DMS114 treated with DMSO at 0.1 percent for 48 hours (cell line): ENCODE results near the gene PANX1.

Experiments
- DNase-seq: peaks from one replicate; lab custom pipeline; 2025; ENCODE audit not compliant: unreplicated experiment; lab: John Stamatoyannopoulos, UW

The PANX1 gene

DNA sequence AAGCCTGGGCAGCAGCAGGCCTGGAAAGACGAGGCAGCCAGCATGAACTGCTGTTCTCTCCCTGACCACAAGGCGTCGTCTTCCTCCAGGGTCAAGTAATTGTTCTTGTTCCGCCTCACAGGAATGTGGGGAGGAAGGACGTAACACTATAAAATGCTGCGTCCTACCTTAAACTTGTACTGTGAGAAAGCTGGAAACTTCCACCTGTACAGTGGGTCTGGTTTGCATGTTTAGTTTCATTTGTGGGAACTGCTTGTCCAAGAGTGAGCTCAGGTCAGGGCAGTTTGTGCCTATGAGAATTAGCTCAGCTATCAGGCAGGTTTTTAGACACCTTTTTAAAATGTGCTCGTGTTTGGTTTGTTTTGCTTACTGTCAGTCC lies 55.2 kb downstream of the PANX1 start:
- peak; percentile 1 for DNase-seq

- no peak for DNase-seq
Measured at GRCh38 chr11:94184362-94184761, 55.7 kb downstream of the PANX1 start.

DNA sequence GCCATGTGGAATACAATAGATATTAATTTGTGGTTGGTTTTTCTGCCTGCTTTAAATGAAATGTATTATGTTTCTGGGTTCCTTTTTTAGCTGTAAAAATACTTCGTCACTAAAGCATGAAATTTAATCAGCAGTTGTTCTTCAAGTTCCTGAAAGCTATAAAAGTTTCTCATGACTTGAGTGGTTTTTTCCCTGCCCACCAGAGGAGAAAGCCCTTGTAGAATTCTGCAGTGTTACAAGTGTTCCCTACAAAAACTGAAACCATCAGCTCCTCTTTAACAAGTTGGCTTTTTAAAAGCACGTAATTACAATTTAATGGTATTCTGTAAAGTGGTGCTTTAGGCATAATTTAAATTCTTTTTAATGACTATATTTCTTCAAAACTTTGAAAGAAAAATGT lies 56.2 kb downstream of the PANX1 start:
- no peak for DNase-seq

DNA sequence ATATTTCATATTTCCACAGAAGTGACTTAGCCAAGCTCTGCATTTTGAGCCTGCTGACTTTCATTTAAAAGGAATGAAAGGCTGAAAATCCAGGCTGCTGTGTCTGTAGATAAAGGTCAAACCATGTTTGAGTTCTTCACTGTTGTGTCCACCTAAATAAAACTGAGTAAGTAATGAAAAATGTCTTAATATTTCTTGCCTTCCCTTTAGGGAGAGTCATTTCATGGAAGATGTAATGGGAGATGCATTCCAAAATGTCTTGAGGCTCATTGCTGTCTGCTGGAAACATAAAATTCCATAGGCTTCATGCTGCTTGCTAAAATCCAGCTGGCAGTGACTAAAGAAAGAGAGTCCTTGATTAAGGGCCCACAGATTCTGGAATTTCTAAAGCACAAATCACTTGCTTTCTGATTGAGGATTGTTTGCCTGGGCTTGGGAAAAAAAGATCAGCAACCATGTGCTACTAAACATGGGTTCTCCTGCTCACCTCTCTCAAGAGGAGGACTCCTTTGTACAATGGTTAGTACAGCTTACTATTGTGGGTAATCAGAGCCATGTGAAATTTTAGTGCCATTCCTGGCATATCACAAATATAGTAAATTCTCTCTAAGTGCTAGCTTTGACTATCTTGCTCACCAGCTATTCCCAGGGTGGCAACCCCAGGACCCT lies 56.9 kb downstream of the PANX1 start:
- DNase-seq = no peak

DNA sequence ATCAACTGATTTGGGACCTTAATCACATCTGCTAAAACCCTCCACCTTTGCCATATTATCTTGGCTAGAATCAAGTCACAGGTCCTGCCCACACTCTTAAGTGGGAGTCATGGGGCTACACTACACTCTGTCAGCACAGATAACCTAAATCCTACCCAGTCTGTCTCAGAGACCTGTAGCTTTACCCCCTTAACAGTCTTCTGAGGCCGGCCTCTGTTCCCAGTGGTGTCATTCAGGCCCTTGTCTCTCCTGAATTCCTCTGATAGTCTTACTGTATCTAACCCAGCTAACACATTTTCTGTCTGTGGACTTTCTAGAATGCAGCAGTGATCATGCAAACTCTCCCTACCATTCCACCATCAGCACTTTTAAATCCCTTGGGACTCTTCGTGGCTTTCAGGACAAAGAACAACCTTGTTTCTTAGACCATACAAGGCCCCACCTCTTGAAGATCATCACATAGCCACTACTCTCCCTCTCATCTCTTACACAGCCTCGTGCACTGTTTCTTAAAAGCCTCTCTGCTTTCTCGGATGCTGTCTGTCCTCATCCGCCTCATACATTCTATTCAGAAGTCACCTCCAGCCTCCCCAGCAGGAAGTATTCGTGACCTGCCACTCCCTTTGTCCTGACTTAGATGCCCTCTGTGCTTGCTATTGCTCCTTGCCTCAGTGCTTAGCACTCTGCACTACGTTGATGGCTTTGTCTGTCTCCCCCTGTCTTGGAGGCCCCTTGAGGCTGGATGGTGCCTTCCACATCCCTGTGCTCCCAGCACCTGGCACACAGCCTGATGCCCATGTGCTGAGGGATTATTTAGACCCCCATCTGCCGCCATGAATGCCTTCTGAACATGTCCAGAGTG lies 57.9 kb downstream of the PANX1 start:
- no peak for DNase-seq

- DNase-seq = no peak
Measured at GRCh38 chr11:94193288-94193687, 64.6 kb downstream of the PANX1 start.

DNA sequence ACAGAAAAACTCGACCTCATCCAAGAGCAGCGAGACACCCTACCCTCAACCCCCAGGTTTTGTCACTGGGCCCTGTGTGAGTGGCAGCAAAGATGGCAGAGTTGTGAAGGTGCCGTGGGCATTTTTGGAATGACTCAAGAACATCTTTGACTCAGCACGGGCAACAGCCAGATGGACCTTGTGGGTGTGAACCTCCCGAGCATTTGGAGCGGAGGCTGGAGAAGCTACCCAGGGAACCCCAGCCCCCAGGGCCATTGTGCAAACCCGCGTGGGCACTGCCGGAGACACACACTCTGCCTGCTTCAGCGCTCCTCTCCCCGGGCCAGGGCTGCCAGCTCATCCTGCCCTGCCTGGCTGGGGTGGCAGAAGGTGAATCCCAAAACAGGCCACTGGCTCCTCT lies 66.1 kb downstream of the PANX1 start:
- no peak for DNase-seq

DNA sequence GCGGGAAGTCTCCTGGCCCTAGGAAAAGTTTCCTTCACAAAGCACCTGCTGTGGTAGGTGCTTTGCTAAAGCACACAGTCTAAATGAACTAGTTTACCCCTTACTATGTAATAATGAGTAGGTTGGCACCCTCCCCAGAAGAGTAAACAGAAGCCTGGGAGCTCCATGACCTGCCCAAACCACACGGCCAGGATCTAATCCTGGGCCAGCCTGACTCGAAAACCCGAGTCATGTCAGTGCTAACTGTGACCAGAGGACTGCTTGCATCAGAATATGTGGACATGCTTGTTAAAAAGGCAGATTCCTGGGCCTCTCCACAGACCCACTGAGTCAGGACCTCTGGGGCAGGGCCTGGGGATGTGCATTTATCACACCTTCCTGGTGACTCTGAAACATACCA lies 67.7 kb downstream of the PANX1 start:
- no peak for DNase-seq

GRCh38 chr11:94198718-94199117 lies 70.1 kb downstream of the PANX1 start:
- no peak for DNase-seq

DNA sequence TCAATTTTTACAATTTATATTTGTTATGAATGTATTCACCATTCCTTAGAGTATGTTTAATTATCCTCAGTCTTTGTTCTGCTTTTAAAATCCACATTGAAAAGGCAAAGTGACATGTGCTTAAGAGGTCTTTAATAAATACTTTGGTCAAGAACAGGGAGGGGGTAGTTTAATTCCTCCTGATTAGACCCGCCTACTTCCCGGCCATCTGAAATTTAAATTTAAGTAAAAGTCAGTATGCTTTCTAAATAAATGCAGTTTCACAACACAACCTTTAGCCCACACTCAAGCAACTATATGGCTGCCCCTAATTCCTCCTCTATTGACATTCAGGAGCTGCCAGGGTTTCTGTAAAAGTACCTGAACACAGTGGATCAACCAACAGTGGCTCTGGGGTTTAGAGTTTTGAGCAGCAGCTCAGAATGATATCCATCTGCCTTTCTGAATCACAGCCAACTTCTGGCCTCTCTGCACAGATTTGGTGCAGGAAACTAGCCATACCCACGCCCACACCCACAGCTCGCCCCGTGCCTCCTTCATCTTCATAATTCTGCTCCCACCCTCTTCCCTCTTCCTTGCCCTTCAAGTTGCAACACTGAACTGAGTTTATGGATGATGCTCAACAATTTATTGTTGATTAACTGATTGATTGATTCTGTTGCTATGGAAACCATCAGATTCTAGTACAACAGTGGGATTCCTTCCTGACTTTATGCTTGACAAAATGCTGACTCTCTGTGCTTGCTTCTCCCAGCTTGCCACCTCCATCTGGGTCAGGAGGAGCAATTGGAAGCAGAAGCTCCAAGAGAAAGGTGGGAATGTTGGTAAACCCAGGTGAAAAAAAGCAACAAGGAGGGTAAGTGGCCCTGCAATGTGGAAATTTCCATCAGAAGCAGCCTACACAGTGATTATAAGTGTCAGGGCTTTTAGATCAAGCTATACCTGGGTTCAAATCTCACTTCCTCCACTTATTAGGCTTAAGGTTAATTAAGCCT lies 70.8 kb downstream of the PANX1 start:
- no peak for DNase-seq

GRCh38 chr11:94201004-94201465 lies 72.4 kb downstream of the PANX1 start:
- no peak for DNase-seq

- DNase-seq = no peak
Measured at GRCh38 chr11:94203070-94203469, 74.4 kb downstream of the PANX1 start.

DNA sequence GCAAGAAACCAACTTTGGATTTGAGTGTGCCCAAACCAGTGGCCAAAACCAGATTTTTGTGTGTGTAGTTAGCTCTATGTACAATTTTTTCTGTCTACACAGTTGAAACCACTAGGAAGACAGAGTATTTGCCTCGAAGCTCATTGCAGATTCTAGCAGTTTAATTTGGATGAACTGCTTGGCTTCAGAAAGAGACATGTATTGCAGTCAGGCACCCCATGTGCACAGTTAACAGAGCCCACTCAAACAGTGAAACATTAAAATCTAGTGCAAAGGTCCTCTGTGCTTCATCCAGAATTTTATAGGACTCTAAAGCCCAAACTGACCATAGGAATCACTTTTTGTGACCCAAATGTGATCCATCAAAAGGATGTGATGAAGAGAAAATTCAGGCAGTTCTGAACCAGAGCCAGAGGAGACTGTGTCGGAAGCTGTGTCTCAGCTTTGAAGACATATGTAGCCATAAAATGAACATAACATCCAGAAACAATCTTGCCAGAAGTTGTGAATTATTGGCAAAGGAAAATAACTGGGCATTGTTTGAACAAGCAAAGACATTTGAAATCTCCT lies 82.7 kb downstream of the PANX1 start:
- DNase-seq = no peak

DNA sequence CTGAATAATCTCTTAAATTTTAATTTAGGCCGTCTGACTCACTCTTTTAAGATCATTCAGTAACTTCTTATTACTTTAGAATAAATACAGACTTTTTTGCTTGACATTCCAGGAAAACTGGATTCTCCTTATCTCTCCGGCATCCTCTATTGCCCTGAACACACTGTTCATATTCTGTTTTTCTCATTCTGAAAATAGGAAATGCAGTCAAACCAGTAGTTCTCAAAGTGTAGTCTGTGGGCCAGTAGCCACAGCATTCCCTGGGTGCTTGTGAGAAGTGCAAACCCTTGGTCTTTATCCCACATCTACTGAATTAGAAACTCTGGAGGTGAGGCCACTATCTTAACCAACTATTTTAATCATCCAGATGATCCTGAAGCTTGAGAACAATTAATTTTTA lies 84.3 kb downstream of the PANX1 start:
- no peak for DNase-seq

DNA sequence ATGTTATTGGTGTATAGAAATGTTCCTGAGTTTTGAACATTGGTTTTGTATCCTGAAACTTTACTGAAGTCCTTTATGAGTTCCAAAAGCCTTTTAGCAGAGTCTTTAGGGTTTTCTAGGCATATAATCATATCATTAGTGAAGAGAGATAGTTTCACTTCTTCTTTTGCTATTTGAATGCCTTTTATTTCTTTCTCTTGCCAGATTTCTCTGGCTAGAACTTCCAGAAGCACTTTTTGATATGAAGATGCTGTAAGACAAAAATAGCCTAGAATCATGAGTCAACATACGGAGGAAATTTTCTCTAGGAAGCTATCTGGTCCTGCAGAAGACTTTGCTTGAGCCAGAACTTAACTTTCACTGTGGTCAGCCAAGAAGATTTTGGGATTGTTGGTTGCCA lies 89.1 kb downstream of the PANX1 start:
- no peak for DNase-seq

DNA sequence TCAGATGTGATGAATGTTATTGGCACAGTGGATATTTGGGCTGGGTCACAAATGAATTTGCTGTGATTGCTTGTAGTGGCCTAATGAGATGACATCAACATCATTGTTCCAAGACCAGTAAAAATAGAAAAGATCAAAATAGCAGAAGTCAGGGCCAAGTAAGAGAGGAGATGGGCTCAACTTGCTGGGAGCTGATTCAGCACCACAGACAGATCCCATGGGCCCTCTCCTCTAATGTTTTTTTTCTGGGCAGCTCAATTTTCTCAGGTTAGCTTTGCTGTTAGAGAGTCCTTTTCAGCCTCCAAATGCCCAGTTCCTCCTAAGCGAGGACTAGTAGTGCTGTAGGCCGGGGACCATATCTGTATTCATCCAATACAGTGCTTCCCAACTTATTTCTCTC lies 89.7 kb downstream of the PANX1 start:
- DNase-seq = no peak

- no peak for DNase-seq
Measured at GRCh38 chr11:94219771-94220170, 91.1 kb downstream of the PANX1 start.

- no peak for DNase-seq
Measured at GRCh38 chr11:94224078-94224477, 95.4 kb downstream of the PANX1 start.
